Vagina (tissue), 2 donors: Measurements from ENCODE around the gene SPATA16. TPM values are rescaled to one million over a fixed set of nuclear protein-coding genes. Genes with fewer than 3 reads are reported as not detected.

Source experiments
- DNase-seq, 2 donors: peaks; one replicate each; pipeline ENCODE4 v3.0.0-alpha.2; 2017; ENCODE audit errors: extremely low spot score in 2 of 2
- H3K27ac ChIP-seq: fragments of 200-600 bp; sonication (generic); one replicate; pipeline ENCODE4 v1.5.1; 2019
- H3K27me3 ChIP-seq: fragments of 200-600 bp; sonication (generic); one replicate; pipeline ENCODE4 v1.5.1; 2019
- H3K36me3 ChIP-seq, 2 donors: fragments of 200-600 bp; sonication (generic); one replicate each; pipeline ENCODE4 v1.5.1; 2017 to 2019
- H3K4me1 ChIP-seq: fragments of 200-600 bp; sonication (generic); one replicate; pipeline ENCODE4 v1.5.1; 2019
- H3K4me3 ChIP-seq, 2 donors: fragments of 200-600 bp; sonication (generic); 1 replicate in 1 of 2; 2 replicates in 1 of 2; pipeline ENCODE4 v1.5.1; 2016 to 2019
- H3K9me3 ChIP-seq: fragments of 200-600 bp; sonication (generic); one replicate; pipeline ENCODE4 v1.5.1; 2019
- POLR2A ChIP-seq, 2 donors: fragments of 450-650 bp; IDR thresholded peaks; one replicate each; pipeline ENCODE4 v1.6.1; 2017; ENCODE audit warnings: antibody characterized with exemption in 2 of 2, mild to moderate bottlenecking in 2 of 2, moderate library complexity in 2 of 2
- POLR2AphosphoS5 ChIP-seq, 2 donors: sonication (generic); formaldehyde crosslinking; IDR thresholded peaks; one replicate each; pipeline ENCODE4 v1.9.0; 2017; ENCODE audit warnings: antibody characterized with exemption in 2 of 2, mild to moderate bottlenecking in 2 of 2, low read depth in 1 of 2; ENCODE audit not compliant: insufficient read depth in 1 of 2
- intact Hi-C: fragments of 100-400 bp; cut with DNase I; formaldehyde crosslinking; loops from one replicate; pipeline ENCODE4 v1.15.1; 2023
- total RNA-seq: library from RNA; depleted of rRNA; stranded (reverse); fragments of >200 nt; gene quantifications from one replicate; pipeline ENCODE4 v1.2.3, GENCODE V29; 2016
- TF ChIP-seq, protein P1 (sequence below), 3 experiments: fragments of 450-650 bp in 2 of 3; fragments of 200-600 bp in 1 of 3; sonication (generic) in 1 of 3; IDR thresholded peaks; one replicate each; pipeline ENCODE4 v1.5.1; 2017 to 2019; ENCODE audit warnings: antibody characterized with exemption in 3 of 3, mild to moderate bottlenecking in 2 of 3, moderate library complexity in 2 of 3

SPATA16 gene
- total RNA-seq, 1 donor from 2014 or later = not detected

GRCh38 chr3:172840463-172840862 lies 300.6 kb downstream of the SPATA16 start:
- H3K4me3 ChIP-seq = no peak overlapping the region
- H3K27ac ChIP-seq = no peak overlapping the region
- TF ChIP-seq POLR2A (IDR thresholded peaks at IDR 0.05) = no peak
- TF ChIP-seq, protein P1, sequence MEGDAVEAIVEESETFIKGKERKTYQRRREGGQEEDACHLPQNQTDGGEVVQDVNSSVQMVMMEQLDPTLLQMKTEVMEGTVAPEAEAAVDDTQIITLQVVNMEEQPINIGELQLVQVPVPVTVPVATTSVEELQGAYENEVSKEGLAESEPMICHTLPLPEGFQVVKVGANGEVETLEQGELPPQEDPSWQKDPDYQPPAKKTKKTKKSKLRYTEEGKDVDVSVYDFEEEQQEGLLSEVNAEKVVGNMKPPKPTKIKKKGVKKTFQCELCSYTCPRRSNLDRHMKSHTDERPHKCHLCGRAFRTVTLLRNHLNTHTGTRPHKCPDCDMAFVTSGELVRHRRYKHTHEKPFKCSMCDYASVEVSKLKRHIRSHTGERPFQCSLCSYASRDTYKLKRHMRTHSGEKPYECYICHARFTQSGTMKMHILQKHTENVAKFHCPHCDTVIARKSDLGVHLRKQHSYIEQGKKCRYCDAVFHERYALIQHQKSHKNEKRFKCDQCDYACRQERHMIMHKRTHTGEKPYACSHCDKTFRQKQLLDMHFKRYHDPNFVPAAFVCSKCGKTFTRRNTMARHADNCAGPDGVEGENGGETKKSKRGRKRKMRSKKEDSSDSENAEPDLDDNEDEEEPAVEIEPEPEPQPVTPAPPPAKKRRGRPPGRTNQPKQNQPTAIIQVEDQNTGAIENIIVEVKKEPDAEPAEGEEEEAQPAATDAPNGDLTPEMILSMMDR (IDR thresholded peaks at IDR 0.05) = no peak
- TF ChIP-seq POLR2AphosphoS5 (IDR thresholded peaks at IDR 0.05; ENCODE audit: insufficient read depth in 1 of 2, low read depth in 1 of 2) = no peak
- no peak for DNase-seq
- no peaks in the 10 kb centered on the region for H3K36me3 ChIP-seq
- H3K27me3 ChIP-seq = no peaks in the 10 kb centered on the region
- H3K9me3 ChIP-seq = no peaks in the 10 kb centered on the region
- no peaks in the 10 kb centered on the region for H3K4me1 ChIP-seq
- intact Hi-C loops = no loop called here

DNA sequence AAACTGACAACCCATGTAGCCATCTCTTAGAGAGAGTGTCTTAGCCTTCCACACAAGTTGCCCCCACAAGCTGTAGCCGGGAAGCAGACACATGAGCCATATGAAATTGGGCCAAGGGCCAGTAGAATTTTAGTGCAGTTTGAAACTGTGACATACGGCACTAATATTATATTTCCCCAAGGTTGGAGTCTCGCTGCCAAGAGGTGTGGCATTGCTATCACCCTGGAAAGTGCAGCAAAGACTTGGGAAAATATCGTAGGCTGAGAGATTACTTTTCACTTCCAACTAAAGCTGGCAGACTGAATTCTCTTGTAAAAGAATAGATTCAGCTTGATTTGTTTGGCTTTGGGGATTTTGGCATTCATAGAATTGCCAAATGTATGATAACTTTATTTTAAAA lies 301.4 kb downstream of the SPATA16 start:
- Histone ChIP-seq H3K27ac (no peak overlapping the region), H3K4me3 (no peak overlapping the region), H3K27me3 (no peaks in the 10 kb centered on the region), H3K4me1 (no peaks in the 10 kb centered on the region), H3K36me3 (no peaks in the 10 kb centered on the region), H3K9me3 (no peaks in the 10 kb centered on the region)
- no peak for DNase-seq
- TF ChIP-seq POLR2A (IDR thresholded peaks at IDR 0.05) (no peak), POLR2AphosphoS5 (IDR thresholded peaks at IDR 0.05; ENCODE audit: insufficient read depth in 1 of 2, low read depth in 1 of 2) (no peak)
- TF ChIP-seq, protein P1 (IDR thresholded peaks at IDR 0.05) = no peak
- intact Hi-C loops = no loop called here
